ENCODE data around the gene PRR20G. TPM values are rescaled to one million over a fixed set of nuclear protein-coding genes. Genes with fewer than 3 reads are reported as not detected.
"Not testable (repeated sequence)": the region's sequence is repeated elsewhere in the genome, so short reads cannot be mapped to it uniquely, and the experiment has no call there.

Gene PRR20G
- total RNA-seq, 2 experiments from 2014 or later: not detected

- TF ChIP-seq CTCF (conservative IDR thresholded peaks at IDR 0.05; ENCODE audit: low read length) (no peak), EZH2phosphoT487 (IDR thresholded peaks at IDR 0.05; ENCODE audit: borderline replicate concordance, low read depth, low read length) (no peak)
- no peaks in the 10 kb centered on the region for H3K9me2 ChIP-seq (ENCODE audit: insufficient read depth, low read length)
- no peak overlapping the region for H2AFZ ChIP-seq (ENCODE audit: low read length)
- intact Hi-C loops (cut with micrococcal nuclease; ENCODE audit: unreplicated experiment): no loop called here
- no peak overlapping the region for H3K4me2 ChIP-seq (ENCODE audit: low read length)
- H3K4me3 ChIP-seq (ENCODE audit: low read depth, low read length, poor library complexity, severe bottlenecking): no peak overlapping the region
- no peaks in the 10 kb centered on the region for H3K9me3 ChIP-seq (ENCODE audit: low read length)
- ChIA-PET POLR2A (no interaction called here), CTCF (ENCODE audit: unreplicated experiment) (no interaction called here)
- no peaks in the 10 kb centered on the region for H3K36me3 ChIP-seq (ENCODE audit: insufficient read depth, low read length)
- DNase-seq (ENCODE audit: low spot score): no peak
- H3K4me1 ChIP-seq (ENCODE audit: insufficient read depth, low read length, poor library complexity, severe bottlenecking): no peaks in the 10 kb centered on the region
- no TSS peak for BruUV-seq (replicated peaks)
- no peak overlapping the region for H3K27ac ChIP-seq (ENCODE audit: low read depth, low read length, poor library complexity, severe bottlenecking)
- no peaks in the 10 kb centered on the region for H4K20me1 ChIP-seq (ENCODE audit: insufficient read depth, low read length)
- no peaks in the 10 kb centered on the region for H3K79me2 ChIP-seq (ENCODE audit: insufficient read depth, low read depth, low read length)
Observed at GRCh38 chr3:127296166-127296565, 8.3 kb upstream of the PRR20G start.

- H3K4me1 ChIP-seq (ENCODE audit: insufficient read depth, low read length, poor library complexity, severe bottlenecking); H3K4me3 ChIP-seq (ENCODE audit: low read depth, low read length, poor library complexity, severe bottlenecking); H4K20me1 ChIP-seq (ENCODE audit: insufficient read depth, low read length); intact Hi-C loops (cut with micrococcal nuclease; ENCODE audit: unreplicated experiment); H3K9me3 ChIP-seq (ENCODE audit: low read length); H3K36me3 ChIP-seq (ENCODE audit: insufficient read depth, low read length); CTCF ChIA-PET (ENCODE audit: unreplicated experiment); POLR2A ChIA-PET; DNase-seq (ENCODE audit: low spot score); H2AFZ ChIP-seq (ENCODE audit: low read length); H3K4me2 ChIP-seq (ENCODE audit: low read length); BruUV-seq (replicated peaks); H3K27ac ChIP-seq (ENCODE audit: low read depth, low read length, poor library complexity, severe bottlenecking); H3K9me2 ChIP-seq (ENCODE audit: insufficient read depth, low read length); H3K79me2 ChIP-seq (ENCODE audit: insufficient read depth, low read depth, low read length): not testable (repeated sequence)
Observed at GRCh38 chr3:127293650-127294049, 5.8 kb upstream of the PRR20G start.

GRCh38 chr3:127291611-127292010 is 3.8 kb upstream of the PRR20G start:
- Histone ChIP-seq H3K9me2 (ENCODE audit: insufficient read depth, low read length) (no peaks in the 10 kb centered on the region), H3K4me3 (ENCODE audit: low read depth, low read length, poor library complexity, severe bottlenecking) (no peak overlapping the region), H3K27ac (ENCODE audit: low read depth, low read length, poor library complexity, severe bottlenecking) (no peak overlapping the region), H3K4me1 (ENCODE audit: insufficient read depth, low read length, poor library complexity, severe bottlenecking) (no peaks in the 10 kb centered on the region), H4K20me1 (ENCODE audit: insufficient read depth, low read length) (no peaks in the 10 kb centered on the region), H3K9me3 (ENCODE audit: low read length) (no peaks in the 10 kb centered on the region), H3K4me2 (ENCODE audit: low read length) (no peak overlapping the region), H3K36me3 (ENCODE audit: insufficient read depth, low read length) (no peaks in the 10 kb centered on the region), H2AFZ (ENCODE audit: low read length) (no peak overlapping the region), H3K79me2 (ENCODE audit: insufficient read depth, low read depth, low read length) (no peaks in the 10 kb centered on the region)
- no peak for DNase-seq (ENCODE audit: low spot score)
- BruUV-seq (replicated peaks): no TSS peak
- intact Hi-C loops (cut with micrococcal nuclease; ENCODE audit: unreplicated experiment): no loop called here
- ChIA-PET CTCF (ENCODE audit: unreplicated experiment) (no interaction called here), POLR2A (no interaction called here)
- TF ChIP-seq CTCF (conservative IDR thresholded peaks at IDR 0.05; ENCODE audit: low read length) (no peak), EZH2phosphoT487 (IDR thresholded peaks at IDR 0.05; ENCODE audit: borderline replicate concordance, low read depth, low read length) (no peak)
